ENCODE measurements around the gene OR5A2. TPM values are rescaled to one million over a fixed set of nuclear protein-coding genes. Genes with fewer than 3 reads are reported as not detected.

Gene OR5A2
- total and polyA plus RNA-seq, 2 of the 8 experiments (the other 6 are each of a cell fraction or from before 2014, with no cell fraction given) = not detected

- no peaks in the 10 kb centered on the region; a peak in 1 of 4 replicates for H3K9me3 ChIP-seq (ENCODE audit: insufficient read depth in 2 of 2, low read depth in 1 of 2, low read length in 1 of 2)
- no peak for DNase-seq (ENCODE audit: low read depth in 1 of 2, low spot score in 2 of 2)
- H2BK20ac ChIP-seq (ENCODE audit: low read length) = no peak overlapping the region
- no peak overlapping the region for H3K18ac ChIP-seq (ENCODE audit: extremely low read depth, low read length)
- no peak overlapping the region for H3K56ac ChIP-seq (replicated peaks; ENCODE audit: insufficient read length, low read depth, low read length)
- H4K20me1 ChIP-seq (replicated peaks in 1 of 2; ENCODE audit: control insufficient read depth in 1 of 2, insufficient read depth in 2 of 2, low read length in 2 of 2) = no peaks in the 10 kb centered on the region
- no peak overlapping the region for H2AK5ac ChIP-seq (ENCODE audit: low read depth, low read length)
- H3K4me3 ChIP-seq (ENCODE audit: extremely low read depth in 1 of 4, insufficient read depth in 2 of 4, low read depth in 3 of 4, low read length in 4 of 4) = no peak overlapping the region
- 95% methylated on average over 2 of the region's 2 CpGs; no CpG with 5 or more reads in 1 of the 2 experiments for WGBS, 2 experiments (ENCODE audit: extremely low coverage in 1 of 2, insufficient coverage in 1 of 2, insufficient read length in 1 of 2, insufficient replicate concordance in 2 of 2, low coverage in 1 of 2, low lambda C conversion rate in 2 of 2, missing lambda C conversion rate in 1 of 2)
- no peak overlapping the region for H3K14ac ChIP-seq (ENCODE audit: insufficient read length)
- no peak overlapping the region for H2BK5ac ChIP-seq (ENCODE audit: low read depth, low read length)
- no peak overlapping the region for H3K23ac ChIP-seq (ENCODE audit: insufficient read length)
- no peak overlapping the region for H3K27ac ChIP-seq (ENCODE audit: low read depth, low read length)
- no peak overlapping the region for H3K4ac ChIP-seq (replicated peaks; ENCODE audit: insufficient read length, low read depth, low read length)
- no peaks in the 10 kb centered on the region; a peak in 1 of 7 replicates for H3K27me3 ChIP-seq (replicated peaks in 1 of 4; ENCODE audit: control insufficient read depth in 3 of 4, extremely low read depth in 1 of 4, insufficient read depth in 3 of 4, low read length in 3 of 4)
- no peak overlapping the region for H4K8ac ChIP-seq (ENCODE audit: extremely low read depth, insufficient read depth, low read length)
- ChIA-PET CTCF (ENCODE audit: partially characterized antibody) (no interaction called here), POLR2A (ENCODE audit: partially characterized antibody) (no interaction called here)
- H2BK120ac ChIP-seq (replicated peaks; ENCODE audit: low read depth, low read length) = no peak overlapping the region
- no peak for TF ChIP-seq SIRT6 (IDR thresholded peaks at IDR 0.05; ENCODE audit: low read length)
- no peak for TF ChIP-seq SUZ12 (IDR thresholded peaks at IDR 0.05; ENCODE audit: low read length)
- no peak for TF ChIP-seq SIX5 (IDR thresholded peaks at IDR 0.05; ENCODE audit: low read depth, low read length)
- TF ChIP-seq MAFK (IDR thresholded peaks at IDR 0.05; ENCODE audit: low read depth, low read length) = no peak
- no peak overlapping the region for H2AFZ ChIP-seq (ENCODE audit: low read length)
- H3K4me2 ChIP-seq (ENCODE audit: insufficient read depth in 1 of 2, low read depth in 2 of 2, low read length in 2 of 2) = no peak overlapping the region
- no peaks in the 10 kb centered on the region for H3K79me2 ChIP-seq (ENCODE audit: control insufficient read depth in 1 of 2, insufficient read depth in 2 of 2, low read length in 2 of 2)
- no peak overlapping the region for H2BK12ac ChIP-seq (ENCODE audit: low read depth, low read length)
- no peaks in the 10 kb centered on the region for H3K23me2 ChIP-seq (ENCODE audit: low read depth, low read length)
- H4K5ac ChIP-seq (ENCODE audit: insufficient read length, low read depth, low read length) = no peak overlapping the region
- H3K9ac ChIP-seq (replicated peaks in 1 of 4; ENCODE audit: extremely low read depth in 1 of 4, low read depth in 3 of 4, low read length in 3 of 4) = no peak overlapping the region
- H2BK15ac ChIP-seq (ENCODE audit: low read length) = no peak overlapping the region
- FAIRE-seq = no peak
- H3K36me3 ChIP-seq (ENCODE audit: control insufficient read depth in 2 of 4, insufficient read depth in 4 of 4, low read length in 3 of 4) = no peaks in the 10 kb centered on the region
- no peak overlapping the region for H4K91ac ChIP-seq (replicated peaks; ENCODE audit: insufficient read length, low read length)
- H3K4me1 ChIP-seq (replicated peaks in 1 of 4; ENCODE audit: control insufficient read depth in 3 of 4, insufficient read depth in 4 of 4, low read length in 3 of 4) = no peaks in the 10 kb centered on the region
- no peaks in the 10 kb centered on the region for H3K79me1 ChIP-seq (ENCODE audit: low read depth, low read length)
Measured at GRCh38 chr11:59448484-59448883, 22.3 kb upstream of the OR5A2 start.

Data from H1 (cell line).